KOPT-K1 (cell line): Measurements from ENCODE around the gene RHBDD1.

Experiments used
- H3K27ac ChIP-seq: fragments of 200-600 bp; sonication (generic); 2 replicates; pipeline ENCODE4 v1.5.1; 2016; ENCODE audit warnings: antibody characterized with exemption, mild to moderate bottlenecking, low read depth, low read length; ENCODE audit not compliant: poor library complexity, severe bottlenecking
- H3K36me3 ChIP-seq: fragments of 200-600 bp; sonication (generic); 2 replicates; pipeline ENCODE4 v1.5.1; 2017; ENCODE audit warnings: antibody characterized with exemption, mild to moderate bottlenecking, low read length, moderate library complexity; ENCODE audit not compliant: insufficient read depth
- H3K9me3 ChIP-seq: fragments of 200-600 bp; sonication (generic); 2 replicates; pipeline ENCODE4 v1.5.1; 2017; ENCODE audit warnings: antibody characterized with exemption, low read length, mild to moderate bottlenecking; ENCODE audit not compliant: insufficient read depth, poor library complexity, severe bottlenecking

RHBDD1 gene

GRCh38 chr2:227010433-227010832 is 174.6 kb downstream of the RHBDD1 start:
- no peaks in the 10 kb centered on the region for H3K9me3 ChIP-seq
- no peak overlapping the region for H3K27ac ChIP-seq
- H3K36me3 ChIP-seq = no peaks in the 10 kb centered on the region

- no peaks in the 10 kb centered on the region for H3K36me3 ChIP-seq
- H3K9me3 ChIP-seq = no peaks in the 10 kb centered on the region
- no peak overlapping the region for H3K27ac ChIP-seq
Observed at GRCh38 chr2:227013330-227013729, 177.5 kb downstream of the RHBDD1 start.

DNA sequence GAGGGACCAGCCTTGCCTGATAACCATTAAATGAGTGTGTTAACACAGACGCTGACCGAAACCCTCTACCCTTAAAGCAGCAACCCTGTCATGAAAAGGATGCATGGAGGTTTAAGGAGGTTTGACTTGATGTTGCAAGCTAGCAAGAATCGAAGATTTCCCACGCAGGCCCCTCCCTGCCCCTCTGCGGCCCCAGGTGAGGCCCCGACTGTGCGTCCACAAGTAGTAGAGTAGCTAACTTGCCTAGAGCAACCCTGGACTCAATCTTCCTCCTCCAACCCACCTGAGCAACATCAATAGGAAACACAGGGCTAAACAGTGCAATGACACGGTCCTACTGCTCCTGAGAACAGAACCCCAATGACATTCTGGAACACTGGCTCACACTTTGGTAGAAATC is 178.0 kb downstream of the RHBDD1 start:
- Histone ChIP-seq H3K27ac (no peak overlapping the region), H3K9me3 (no peaks in the 10 kb centered on the region)

GRCh38 chr2:227016894-227017293 is 181.0 kb downstream of the RHBDD1 start:
- H3K27ac ChIP-seq = no peak overlapping the region
- no peaks in the 10 kb centered on the region for H3K9me3 ChIP-seq
- no peaks in the 10 kb centered on the region for H3K36me3 ChIP-seq

More for the DNA sequence above, 178.0 kb downstream of the RHBDD1 start:
- no peaks in the 10 kb centered on the region for H3K36me3 ChIP-seq

- Histone ChIP-seq H3K27ac (no peak overlapping the region), H3K36me3 (no peaks in the 10 kb centered on the region), H3K9me3 (no peaks in the 10 kb centered on the region)
Observed at GRCh38 chr2:227020416-227020815, 184.6 kb downstream of the RHBDD1 start.

DNA sequence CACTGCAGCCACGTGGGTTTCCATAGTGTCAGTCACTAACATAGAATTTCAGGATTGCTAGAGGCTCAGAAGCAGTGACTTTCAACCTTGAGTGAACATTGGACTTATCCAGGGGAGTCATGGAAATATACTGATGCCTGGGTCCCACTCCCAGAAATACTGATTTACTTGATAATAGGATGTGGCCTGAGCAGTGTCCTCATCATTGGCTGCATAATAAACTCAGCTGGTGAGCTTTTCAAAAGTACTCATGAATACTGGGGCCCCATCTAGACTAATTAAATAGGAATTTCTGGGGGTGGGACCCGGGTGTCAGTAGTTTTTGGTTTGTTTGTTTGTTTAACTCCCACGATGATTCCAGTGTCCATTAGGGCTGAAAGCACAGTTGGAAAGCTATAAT is 186.8 kb downstream of the RHBDD1 start:
- Histone ChIP-seq H3K9me3 (no peaks in the 10 kb centered on the region), H3K36me3 (no peaks in the 10 kb centered on the region), H3K27ac (no peak overlapping the region)

GRCh38 chr2:227025510-227025909 is 189.7 kb downstream of the RHBDD1 start:
- Histone ChIP-seq H3K9me3 (no peaks in the 10 kb centered on the region), H3K27ac (no peak overlapping the region), H3K36me3 (no peaks in the 10 kb centered on the region)

DNA sequence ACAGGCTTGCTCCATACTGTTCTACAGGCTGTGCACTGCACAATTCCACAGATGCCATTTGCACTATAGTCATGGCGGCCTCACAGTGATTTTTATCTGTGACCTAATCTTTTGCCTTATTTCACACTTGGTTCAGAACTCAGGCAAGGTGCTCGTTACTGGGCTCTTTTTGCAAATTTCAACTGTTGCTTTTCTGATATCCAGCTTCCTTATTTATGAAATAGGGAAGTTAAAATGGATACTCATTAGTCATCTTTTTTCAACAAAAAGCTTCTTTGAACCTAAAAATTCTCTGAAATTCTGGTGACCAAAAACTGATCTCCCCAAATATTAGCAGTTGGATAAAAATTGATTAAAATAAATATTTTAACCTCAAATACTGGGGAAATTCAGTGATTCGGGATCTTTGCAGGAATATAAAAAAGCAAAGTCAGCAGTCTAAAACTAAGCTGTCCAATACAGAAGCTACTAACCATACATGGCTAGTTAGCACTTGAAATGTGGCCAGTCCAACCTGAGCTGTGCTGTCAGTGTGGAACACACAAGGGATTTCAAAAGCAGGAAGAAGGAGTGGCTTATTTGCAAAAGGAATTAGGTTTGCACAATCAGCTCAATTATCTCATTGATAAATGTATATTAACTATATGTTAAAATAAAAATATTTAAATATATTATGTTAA is 193.7 kb downstream of the RHBDD1 start:
- H3K9me3 ChIP-seq = no peaks in the 10 kb centered on the region
- no peak overlapping the region for H3K27ac ChIP-seq
- H3K36me3 ChIP-seq = no peaks in the 10 kb centered on the region

DNA sequence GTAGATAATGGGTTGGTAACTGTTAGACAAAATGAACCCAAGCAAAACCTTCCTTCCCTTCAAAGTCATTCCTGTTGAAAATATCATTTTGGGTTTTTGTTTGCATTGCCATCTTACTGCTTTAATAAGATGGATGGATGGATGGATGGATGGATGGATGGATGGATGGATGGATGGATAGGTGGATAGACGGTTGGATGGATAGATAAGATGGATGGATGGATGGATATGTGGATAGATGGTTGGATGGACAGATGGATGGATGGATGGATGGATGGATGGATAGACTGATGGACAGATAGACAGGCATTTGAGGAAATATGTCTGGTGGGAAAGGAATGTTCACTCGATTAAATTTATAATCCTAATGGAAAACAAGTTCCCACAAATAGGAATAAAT is 194.9 kb downstream of the RHBDD1 start:
- H3K27ac ChIP-seq = no peak overlapping the region
- H3K9me3 ChIP-seq = no peaks in the 10 kb centered on the region
- H3K36me3 ChIP-seq = no peaks in the 10 kb centered on the region

DNA sequence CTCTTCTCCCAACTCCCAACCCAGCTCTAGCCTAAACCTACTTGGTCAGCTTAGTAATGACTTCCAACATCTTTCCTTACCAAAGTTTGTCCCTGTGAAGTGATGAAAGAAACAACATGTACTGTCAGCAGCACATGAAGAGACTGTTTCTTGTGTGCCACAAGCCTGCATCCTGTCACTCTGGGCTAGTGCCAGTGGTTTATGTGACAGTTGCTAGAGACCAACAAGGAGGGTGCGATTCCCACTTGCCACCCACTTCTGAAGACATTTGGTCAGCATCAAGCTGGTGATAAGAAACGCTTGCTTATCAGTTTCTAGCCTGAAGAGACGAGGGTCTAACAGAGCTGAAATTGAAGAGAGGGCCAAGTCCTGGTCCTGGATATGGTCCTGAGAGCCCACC is 195.5 kb downstream of the RHBDD1 start:
- H3K27ac ChIP-seq = no peak overlapping the region
- H3K36me3 ChIP-seq = no peaks in the 10 kb centered on the region
- no peaks in the 10 kb centered on the region for H3K9me3 ChIP-seq

GRCh38 chr2:227033471-227034148 is 197.8 kb downstream of the RHBDD1 start:
- H3K9me3 ChIP-seq = no peaks in the 10 kb centered on the region
- no peaks in the 10 kb centered on the region for H3K36me3 ChIP-seq
- no peak overlapping the region for H3K27ac ChIP-seq

DNA sequence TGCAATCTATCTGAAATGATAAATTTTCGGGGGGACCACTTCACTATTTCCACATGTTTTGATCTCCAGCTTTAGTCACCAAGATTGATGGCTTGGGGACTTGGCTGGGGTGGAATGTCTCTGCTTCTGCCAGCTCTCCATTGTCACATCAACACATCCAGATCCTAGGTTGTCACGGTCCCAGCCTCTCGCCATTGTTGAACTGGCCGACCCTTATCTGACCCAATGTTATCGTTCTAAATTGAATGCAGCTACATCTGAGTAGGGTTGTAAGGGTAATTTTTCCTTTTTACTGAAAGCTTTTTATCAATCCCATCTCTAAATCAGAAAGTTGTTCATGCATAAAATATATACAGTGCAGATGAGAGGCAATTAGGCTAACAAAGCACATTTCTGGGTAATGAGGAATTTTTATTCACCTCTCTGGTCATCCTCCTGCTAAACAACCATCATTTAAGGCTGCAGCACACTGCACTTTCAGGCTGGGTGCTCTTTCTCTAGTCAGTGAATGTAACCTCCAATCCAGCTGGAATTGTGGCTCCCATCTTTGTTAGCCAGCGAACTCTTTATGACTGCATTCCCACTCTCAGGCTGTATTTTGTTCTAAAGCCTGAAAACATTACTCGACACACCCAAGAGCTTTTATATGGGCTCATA is 200.0 kb downstream of the RHBDD1 start:
- Histone ChIP-seq H3K36me3 (no peaks in the 10 kb centered on the region), H3K9me3 (no peaks in the 10 kb centered on the region), H3K27ac (no peak overlapping the region)

DNA sequence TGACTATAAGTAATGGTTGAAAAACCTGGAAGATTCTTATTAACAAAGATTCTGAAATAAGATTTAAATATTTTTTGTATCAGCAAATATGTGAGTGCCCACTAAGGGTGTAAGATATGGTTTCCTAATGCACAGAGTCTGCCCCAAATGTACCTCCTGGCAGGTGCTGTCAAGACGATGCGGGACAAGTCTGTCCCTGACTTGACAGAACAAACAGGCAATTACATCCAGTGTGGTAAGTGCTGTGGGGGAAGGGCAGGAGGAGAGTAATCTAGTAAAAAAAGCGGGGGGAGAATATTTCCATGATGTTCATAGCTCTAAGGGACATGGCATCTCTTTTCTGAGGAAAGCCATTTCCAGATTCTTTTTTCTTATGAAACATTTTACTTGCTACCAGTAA is 200.7 kb downstream of the RHBDD1 start:
- Histone ChIP-seq H3K27ac (no peak overlapping the region), H3K36me3 (no peaks in the 10 kb centered on the region), H3K9me3 (no peaks in the 10 kb centered on the region)

DNA sequence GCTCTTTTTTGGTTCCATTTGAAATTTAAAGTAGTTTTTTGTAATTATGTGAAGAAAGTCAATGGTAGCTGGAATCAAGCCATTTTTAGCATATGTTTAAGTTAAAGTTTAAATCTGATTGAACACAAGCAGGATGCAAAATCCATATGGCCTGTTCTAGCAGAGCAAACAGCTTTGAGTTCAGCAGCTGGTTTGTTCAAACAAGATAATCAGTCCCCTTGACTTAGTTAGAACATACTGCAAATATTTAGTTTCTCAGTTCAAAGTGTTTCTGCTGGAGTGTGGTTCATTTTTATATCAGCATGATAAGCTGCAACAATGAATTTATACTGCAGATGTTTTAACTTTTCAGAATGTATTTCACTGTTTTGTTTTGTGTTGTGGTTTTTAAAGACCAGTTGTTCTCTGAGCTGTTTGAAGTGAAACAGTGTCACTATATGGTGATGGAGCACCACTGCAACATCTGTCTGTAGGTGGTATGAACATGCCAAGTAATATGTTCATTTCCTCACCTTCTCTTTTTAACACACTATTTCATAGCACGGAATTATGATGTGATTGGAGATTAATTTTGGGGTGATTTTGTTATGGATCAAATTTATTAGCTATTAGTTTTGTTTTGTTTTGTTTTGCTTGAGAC is 202.8 kb downstream of the RHBDD1 start:
- Histone ChIP-seq H3K36me3 (no peaks in the 10 kb centered on the region), H3K9me3 (no peaks in the 10 kb centered on the region), H3K27ac (no peak overlapping the region)

DNA sequence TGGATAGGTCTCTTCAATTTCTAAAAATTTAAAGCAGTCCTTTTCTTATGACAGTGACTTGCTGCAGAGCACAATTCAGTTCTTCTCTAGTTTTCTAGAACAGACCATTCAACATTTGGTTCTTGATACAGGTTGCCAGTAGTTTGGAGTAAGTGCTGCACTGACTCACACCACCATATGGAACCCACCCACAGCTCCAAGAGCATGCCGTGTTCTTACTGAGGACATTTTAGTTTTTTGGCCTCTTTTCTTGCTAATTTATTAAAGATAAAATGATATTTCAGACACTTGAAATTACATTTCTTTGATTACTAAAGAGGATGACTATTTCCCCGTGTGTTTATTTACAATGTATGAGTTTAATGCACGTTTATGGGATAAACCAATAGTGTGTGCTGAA is 208.1 kb downstream of the RHBDD1 start:
- H3K9me3 ChIP-seq = no peaks in the 10 kb centered on the region
- no peaks in the 10 kb centered on the region for H3K36me3 ChIP-seq
- H3K27ac ChIP-seq = no peak overlapping the region
